Lower leg skin (tissue), 3 donors: ENCODE data around the gene MAGEB6.

Source experiments
- CTCF ChIP-seq, 3 donors: fragments of 450-650 bp; IDR thresholded peaks; one replicate each; pipeline ENCODE4 v1.5.1; 2016; ENCODE audit warnings: antibody characterized with exemption in 3 of 3, mild to moderate bottlenecking in 3 of 3, moderate library complexity in 2 of 3
- POLR2A ChIP-seq, 2 donors: fragments of 450-650 bp; IDR thresholded peaks; one replicate each; pipeline ENCODE4 v1.6.1; 2016 to 2017; ENCODE audit warnings: antibody characterized with exemption in 2 of 2, mild to moderate bottlenecking in 1 of 2, moderate library complexity in 1 of 2

DNA sequence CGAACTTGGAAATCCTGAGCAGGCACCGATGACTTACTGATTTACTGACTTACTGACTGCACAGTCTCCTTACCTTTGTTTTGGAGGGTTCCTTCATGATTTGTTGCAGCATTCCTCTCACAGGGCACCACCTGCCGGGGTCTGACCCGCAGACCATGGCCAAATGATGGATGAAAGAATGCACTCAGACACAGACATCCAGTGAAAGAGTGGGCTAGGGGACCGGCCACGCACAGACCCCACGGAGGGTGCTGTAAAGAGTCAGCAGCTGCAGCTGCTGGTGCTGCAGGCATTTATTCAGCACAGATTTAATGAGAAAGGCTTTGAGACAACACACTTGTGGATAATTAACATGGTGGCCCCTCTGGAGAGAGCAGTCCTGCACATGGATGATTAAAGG, 27.1 kb downstream of the MAGEB6 start:
- TF ChIP-seq CTCF (IDR thresholded peaks at IDR 0.05) = no peak
- no peak for TF ChIP-seq POLR2A (IDR thresholded peaks at IDR 0.05)
